Measurements from ENCODE around the gene OR5AN1. TPM values are rescaled to one million over a fixed set of nuclear protein-coding genes. Genes with fewer than 3 reads are reported as not detected.
"Not testable (repeated sequence)": the region's sequence is repeated elsewhere in the genome, so short reads cannot be mapped to it uniquely, and the experiment has no call there.

Gene OR5AN1
- total RNA-seq = not detected

- no peak within 1 kb of the TSS for H3K27ac Mint-ChIP-seq
- H3K36me3 Mint-ChIP-seq = no peaks in the 10 kb centered on the region
- no peaks in the 10 kb centered on the region for H3K9me3 Mint-ChIP-seq
- no peak for DNase-seq
- intact Hi-C loops (cut with micrococcal nuclease) = no loop called here
- H3K27me3 Mint-ChIP-seq = peaks cover 12% of the 10 kb centered on the region
- ChIA-PET CTCF (no interaction called here), POLR2A (no interaction called here)
- H3K4me1 Mint-ChIP-seq (ENCODE audit: low read depth) = no peaks in the 10 kb centered on the region
- no peak within 1 kb of the TSS for H3K4me3 Mint-ChIP-seq
These were observed at the start of gene OR5AN1 for GRCh38 chr11:59358595-59358994. Gene OR5AN1, plus strand, starts transcription at chr11:59358895. Its CDS starts 5,564 bp downstream, at chr11:59364459.

GRCh38 chr11:59335001-59335400 is 23.7 kb upstream of the OR5AN1 start:
- Mint-ChIP-seq H3K36me3 (no peaks in the 10 kb centered on the region), H3K4me3 (no peak overlapping the region), H3K27me3 (peaks cover 11% of the 10 kb centered on the region), H3K27ac (no peak overlapping the region), H3K4me1 (ENCODE audit: low read depth) (no peaks in the 10 kb centered on the region), H3K9me3 (no peaks in the 10 kb centered on the region)
- DNase-seq = no peak
- POLR2A ChIA-PET = no interaction called here
- CTCF ChIA-PET = interaction anchor here (0.9 kb wide), 1 partner anchor 95 kb away, joined by 4 read pairs; no protein-coding TSS in a partner anchor
- intact Hi-C loops (cut with micrococcal nuclease) = no loop called here

- H3K4me1 Mint-ChIP-seq (ENCODE audit: low read depth) = no peaks in the 10 kb centered on the region
- ChIA-PET CTCF (no interaction called here), POLR2A (no interaction called here)
- H3K4me3 Mint-ChIP-seq = no peak overlapping the region
- H3K36me3 Mint-ChIP-seq = no peaks in the 10 kb centered on the region
- peaks cover 9% of the 10 kb centered on the region for H3K27me3 Mint-ChIP-seq
- no peak overlapping the region for H3K27ac Mint-ChIP-seq
- H3K9me3 Mint-ChIP-seq = peaks cover 6% of the 10 kb centered on the region
- no peak for DNase-seq
- intact Hi-C loops (cut with micrococcal nuclease) = no loop called here
These were observed 22.5 kb upstream of the OR5AN1 start for GRCh38 chr11:59336176-59336575.

- POLR2A ChIA-PET = no interaction called here
- Mint-ChIP-seq H3K36me3 (no peaks in the 10 kb centered on the region), H3K27me3 (peaks cover 9% of the 10 kb centered on the region), H3K4me3 (no peak overlapping the region), H3K9me3 (peaks cover 8% of the 10 kb centered on the region), H3K27ac (no peak overlapping the region), H3K4me1 (ENCODE audit: low read depth) (no peaks in the 10 kb centered on the region)
- CTCF ChIA-PET = no interaction called here
- no peak for DNase-seq
- intact Hi-C loops (cut with micrococcal nuclease) = no loop called here
These were observed 21.8 kb upstream of the OR5AN1 start for GRCh38 chr11:59336931-59337330.

GRCh38 chr11:59349657-59350056 is 9.0 kb upstream of the OR5AN1 start:
- H3K36me3 Mint-ChIP-seq; DNase-seq; CTCF ChIA-PET; H3K4me1 Mint-ChIP-seq (ENCODE audit: low read depth); intact Hi-C loops (cut with micrococcal nuclease); POLR2A ChIA-PET; H3K4me3 Mint-ChIP-seq; H3K27ac Mint-ChIP-seq; H3K9me3 Mint-ChIP-seq: not testable (repeated sequence)
- H3K27me3 Mint-ChIP-seq = peaks cover 32% of the 10 kb centered on the region

GRCh38 chr11:59355226-59355625 is 3.5 kb upstream of the OR5AN1 start:
- peaks cover 28% of the 10 kb centered on the region for H3K27me3 Mint-ChIP-seq
- no peaks in the 10 kb centered on the region for H3K4me1 Mint-ChIP-seq (ENCODE audit: low read depth)
- H3K36me3 Mint-ChIP-seq = no peaks in the 10 kb centered on the region
- H3K9me3 Mint-ChIP-seq = no peaks in the 10 kb centered on the region
- POLR2A ChIA-PET = no interaction called here
- H3K27ac Mint-ChIP-seq = no peak overlapping the region
- intact Hi-C loops (cut with micrococcal nuclease) = no loop called here
- CTCF ChIA-PET = no interaction called here
- H3K4me3 Mint-ChIP-seq = no peak overlapping the region
- no peak for DNase-seq

- Mint-ChIP-seq H3K36me3 (no peaks in the 10 kb centered on the region), H3K9me3 (no peaks in the 10 kb centered on the region), H3K27ac (no peak overlapping the region), H3K4me3 (no peak overlapping the region), H3K4me1 (ENCODE audit: low read depth) (no peaks in the 10 kb centered on the region), H3K27me3 (peaks cover 18% of the 10 kb centered on the region)
- no peak for DNase-seq
- POLR2A ChIA-PET = no interaction called here
- intact Hi-C loops (cut with micrococcal nuclease) = no loop called here
- CTCF ChIA-PET = no interaction called here
These were observed 2.1 kb upstream of the OR5AN1 start for GRCh38 chr11:59356561-59356960.

GRCh38 chr11:59358020-59358419 is 675 bp upstream of the OR5AN1 start:
- POLR2A ChIA-PET = no interaction called here
- Mint-ChIP-seq H3K4me3 (no peak overlapping the region), H3K27me3 (peaks cover 16% of the 10 kb centered on the region), H3K27ac (no peak overlapping the region), H3K36me3 (no peaks in the 10 kb centered on the region), H3K9me3 (no peaks in the 10 kb centered on the region), H3K4me1 (ENCODE audit: low read depth) (no peaks in the 10 kb centered on the region)
- intact Hi-C loops (cut with micrococcal nuclease) = no loop called here
- CTCF ChIA-PET = interaction anchor here (0.6 to 1.2 kb wide), 2 partner anchors 73 to 791 kb away, joined by 3 read pairs; no protein-coding TSS in a partner anchor
- no peak for DNase-seq

GRCh38 chr11:59365232-59366018 is 6.7 kb downstream of the OR5AN1 start:
- no peak overlapping the region for H3K27ac Mint-ChIP-seq
- no peak for DNase-seq
- H3K4me1 Mint-ChIP-seq (ENCODE audit: low read depth) = no peaks in the 10 kb centered on the region
- ChIA-PET POLR2A (no interaction called here), CTCF (no interaction called here)
- peaks cover 9% of the 10 kb centered on the region for H3K27me3 Mint-ChIP-seq
- H3K36me3 Mint-ChIP-seq = no peaks in the 10 kb centered on the region
- H3K9me3 Mint-ChIP-seq = peaks cover 8% of the 10 kb centered on the region
- intact Hi-C loops (cut with micrococcal nuclease) = no loop called here
- H3K4me3 Mint-ChIP-seq = no peak overlapping the region

GRCh38 chr11:59368238-59369022 is 9.7 kb downstream of the OR5AN1 start:
- H3K4me3 Mint-ChIP-seq = no peak overlapping the region
- no peaks in the 10 kb centered on the region for H3K4me1 Mint-ChIP-seq (ENCODE audit: low read depth)
- DNase-seq = no peak
- H3K27ac Mint-ChIP-seq = no peak overlapping the region
- H3K27me3 Mint-ChIP-seq = peaks cover 13% of the 10 kb centered on the region
- CTCF ChIA-PET = no interaction called here
- intact Hi-C loops (cut with micrococcal nuclease) = no loop called here
- H3K9me3 Mint-ChIP-seq = peaks cover 8% of the 10 kb centered on the region
- H3K36me3 Mint-ChIP-seq = no peaks in the 10 kb centered on the region
- POLR2A ChIA-PET = no interaction called here

GRCh38 chr11:59372324-59372723 is 13.6 kb downstream of the OR5AN1 start:
- DNase-seq; H3K27me3 Mint-ChIP-seq; POLR2A ChIA-PET; intact Hi-C loops (cut with micrococcal nuclease); H3K9me3 Mint-ChIP-seq; H3K4me3 Mint-ChIP-seq; CTCF ChIA-PET; H3K27ac Mint-ChIP-seq; H3K4me1 Mint-ChIP-seq (ENCODE audit: low read depth); H3K36me3 Mint-ChIP-seq: not testable (repeated sequence)

GRCh38 chr11:59380263-59381059 is 21.8 kb downstream of the OR5AN1 start:
- Mint-ChIP-seq H3K4me3 (no peak overlapping the region), H3K27me3 (peaks cover under 1% of the 10 kb centered on the region), H3K27ac (no peak overlapping the region), H3K4me1 (ENCODE audit: low read depth) (no peaks in the 10 kb centered on the region), H3K36me3 (no peaks in the 10 kb centered on the region), H3K9me3 (peaks cover 15% of the 10 kb centered on the region)
- DNase-seq = no peak
- ChIA-PET CTCF (no interaction called here), POLR2A (no interaction called here)
- intact Hi-C loops (cut with micrococcal nuclease) = no loop called here

All from activated CD4-positive, alpha-beta memory T cell treated with anti-CD3 and anti-CD28 coated beads for 36 hours (primary cell).